Urinary bladder (tissue), 4 donors: ENCODE results near the gene LSM14B. TPM values are rescaled to one million over a fixed set of nuclear protein-coding genes. Genes with fewer than 3 reads are reported as not detected.

Experiments used
- DNase-seq: peaks from one replicate; pipeline ENCODE4 v3.0.0-alpha.2; 2015; ENCODE audit errors: extremely low spot score
- H3K27ac ChIP-seq: one replicate; pipeline ENCODE4 v1.5.1; 2013; ENCODE audit warnings: low read depth, mild to moderate bottlenecking, moderate library complexity
- H3K36me3 ChIP-seq: one replicate; pipeline ENCODE4 v1.6.1; 2013; ENCODE audit warnings: mild to moderate bottlenecking, moderate library complexity; ENCODE audit not compliant: insufficient read depth
- H3K4me1 ChIP-seq: one replicate; pipeline ENCODE4 v1.6.1; 2013; ENCODE audit warnings: mild to moderate bottlenecking, moderate library complexity; ENCODE audit not compliant: insufficient read depth
- H3K4me3 ChIP-seq: one replicate; pipeline ENCODE4 v1.5.1; 2013; ENCODE audit warnings: low read depth, low read length
- WGBS: extraction: QIAGEN DNeasy Blood & Tissue Kit; methylation state at CpG from one replicate; pipeline ENCODE4 v1.1.7; 2013; 5-methylcytosine and 5-hydroxymethylcytosine counted together
- polyA plus RNA-seq: library from polyadenylated mRNA; stranded (reverse); fragments of 200-250 nt; gene quantifications from one replicate; pipeline ENCODE4 v1.2.3, GENCODE V29; 2013
- total RNA-seq: library from RNA; depleted of rRNA; stranded (reverse); fragments of >200 nt; gene quantifications from one replicate; pipeline ENCODE4 v1.2.3, GENCODE V29; 2014
- donor health status: healthy with polysubstance abuse.
- donor health status: healthy.

Gene LSM14B
- total and polyA plus RNA-seq, 2 donors = 28.5 to 42.9 TPM

- Histone ChIP-seq H3K4me1 (no peaks in the 10 kb centered on the region), H3K27ac (no peak overlapping the region), H3K4me3 (no peak overlapping the region), H3K36me3 (peaks cover 4% of the 10 kb centered on the region)
- no peak for DNase-seq
- 92% methylated on average over 38 of the region's 38 CpGs for WGBS
These were observed 40.6 kb downstream of the LSM14B start for GRCh38 chr20:62162765-62163484.

DNA sequence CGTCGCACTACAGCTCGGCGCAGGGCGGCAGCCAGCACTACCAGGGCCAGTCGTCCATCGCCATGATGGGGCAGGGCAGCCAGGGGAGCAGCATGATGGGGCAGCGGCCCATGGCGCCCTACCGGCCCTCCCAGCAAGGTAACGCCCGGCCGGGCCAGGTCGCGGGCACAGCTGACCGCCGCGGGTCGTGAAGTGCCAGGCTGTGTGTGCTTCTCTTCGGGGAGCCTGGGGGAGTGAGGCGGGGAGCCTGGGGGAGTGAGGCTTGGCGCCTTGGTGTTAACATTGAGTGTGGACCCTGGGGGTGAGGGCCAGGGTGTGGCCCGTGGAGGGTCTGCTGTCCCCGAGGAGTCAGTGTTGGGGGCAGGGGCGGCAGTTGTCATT lies 41.2 kb downstream of the LSM14B start:
- Histone ChIP-seq H3K4me1 (no peaks in the 10 kb centered on the region), H3K27ac (no peak overlapping the region), H3K36me3 (peaks cover 4% of the 10 kb centered on the region), H3K4me3 (no peak overlapping the region)
- DNase-seq = no peak
- 93% methylated on average over 25 of the region's 25 CpGs for whole genome bisulfite sequencing

DNA sequence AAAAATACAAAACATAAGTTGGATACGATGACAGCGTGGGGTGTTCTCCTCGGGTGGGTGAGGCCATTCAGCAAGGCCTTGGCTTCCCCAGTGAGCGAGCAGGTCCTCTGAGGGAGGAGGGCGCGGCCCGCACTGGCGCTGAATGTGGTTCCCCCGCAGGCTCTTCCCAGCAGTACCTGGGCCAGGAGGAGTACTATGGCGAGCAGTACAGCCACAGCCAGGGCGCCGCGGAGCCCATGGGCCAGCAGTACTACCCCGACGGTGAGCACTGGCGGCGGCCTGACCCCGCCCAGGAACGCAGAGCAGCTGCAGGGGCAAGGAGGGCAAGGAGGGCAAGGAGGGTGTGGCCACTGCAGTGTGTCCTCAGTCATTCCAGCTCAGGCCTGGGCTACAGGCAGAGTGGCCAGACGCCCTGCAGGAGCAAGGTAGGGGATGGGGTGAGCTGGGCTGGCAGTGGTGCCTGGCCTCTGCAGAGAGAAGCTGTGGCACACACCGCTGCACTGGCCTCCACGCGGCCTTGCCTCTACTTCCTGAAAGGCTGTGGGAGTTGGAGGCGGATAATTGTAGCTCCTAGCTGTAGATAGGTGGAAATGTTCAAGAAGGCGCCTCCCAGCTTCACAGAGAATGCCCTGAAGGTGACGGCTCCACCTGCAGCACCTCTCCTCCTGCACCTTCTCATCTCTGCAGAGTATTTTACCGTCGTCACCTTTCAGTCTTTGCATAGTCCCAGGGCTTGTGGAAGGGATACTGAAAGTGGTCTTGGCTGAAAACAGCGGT lies 41.9 kb downstream of the LSM14B start:
- WGBS = 94% methylated on average over 29 of the region's 29 CpGs
- DNase-seq = no peak
- H3K36me3 ChIP-seq = peaks cover 4% of the 10 kb centered on the region

DNA sequence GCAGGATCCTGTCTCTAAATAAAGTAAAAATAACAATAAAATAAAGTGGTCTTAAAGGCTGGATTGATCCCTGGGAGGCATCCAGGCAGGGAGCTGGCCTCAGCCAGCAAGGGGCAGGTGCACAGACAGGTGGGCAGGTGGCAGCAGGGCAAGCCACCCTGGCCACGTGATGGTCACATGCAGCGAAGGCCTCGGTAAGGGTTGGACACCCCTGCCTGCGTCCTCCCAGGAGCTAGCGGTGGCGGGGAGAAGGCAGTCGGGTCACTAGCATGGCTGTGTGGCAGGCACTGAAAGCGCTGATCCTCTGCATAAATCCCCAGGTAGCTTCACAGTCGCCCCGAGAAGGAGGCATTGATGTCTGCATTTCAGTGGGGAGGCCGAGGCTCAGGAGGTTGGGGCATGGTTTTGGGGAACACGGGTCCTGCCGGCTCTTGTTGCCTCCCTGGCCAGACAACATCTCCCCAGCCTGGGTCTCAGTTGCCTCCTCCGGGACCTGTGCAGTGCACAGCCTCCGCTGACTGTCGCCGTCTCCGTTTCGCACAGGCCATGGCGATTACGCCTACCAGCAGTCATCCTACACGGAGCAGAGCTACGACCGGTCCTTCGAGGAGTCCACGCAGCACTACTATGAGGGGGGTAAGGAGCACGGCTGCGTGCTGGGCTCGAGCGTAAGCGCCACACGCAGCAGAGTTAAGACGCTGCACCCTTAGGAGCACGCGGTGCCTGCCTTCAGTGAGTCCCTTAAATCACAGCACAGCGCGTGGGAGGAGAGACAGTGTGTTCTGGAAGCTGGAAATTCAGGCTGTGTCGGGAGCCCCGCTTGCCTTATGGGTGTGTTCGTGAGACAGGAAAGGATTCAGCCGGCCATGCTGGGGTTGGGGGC lies 42.8 kb downstream of the LSM14B start:
- H3K4me1 ChIP-seq = no peaks in the 10 kb centered on the region
- 96% methylated on average over 41 of the region's 41 CpGs for WGBS

More for the DNA sequence above, 41.9 kb downstream of the LSM14B start:
- Histone ChIP-seq H3K27ac (no peak overlapping the region), H3K4me3 (no peak overlapping the region), H3K4me1 (no peaks in the 10 kb centered on the region)

DNA sequence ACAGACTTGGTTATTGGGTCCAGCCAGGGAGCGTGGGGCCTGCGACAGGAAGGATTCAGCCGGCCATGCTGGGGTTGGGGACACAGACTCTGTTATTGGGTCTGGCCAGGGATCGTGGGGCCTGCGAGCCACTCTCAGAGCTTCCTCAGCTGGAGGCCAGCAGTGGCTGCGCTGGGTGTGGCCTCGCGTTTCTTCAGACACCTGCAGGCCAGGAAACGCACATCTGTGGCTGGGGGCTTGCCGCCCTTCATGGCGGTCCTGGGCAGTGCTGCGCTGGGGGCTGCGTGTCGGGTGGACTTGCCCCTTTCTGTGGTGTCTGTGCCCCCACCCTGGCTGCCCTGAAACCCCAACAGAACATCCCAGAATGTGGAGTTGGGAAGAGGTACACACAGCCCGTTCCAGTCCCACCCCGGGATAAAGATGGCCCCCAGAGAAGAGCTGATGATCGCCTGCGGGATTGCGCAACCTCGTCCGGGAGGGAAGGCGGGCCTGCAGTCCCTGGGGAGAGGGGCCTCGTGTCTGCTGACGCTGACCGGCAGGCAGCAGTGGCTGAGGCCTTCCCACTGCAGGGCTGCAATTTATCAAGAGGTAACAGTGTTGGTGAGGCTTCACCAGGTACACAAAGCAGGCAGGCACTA lies 43.6 kb downstream of the LSM14B start:
- Histone ChIP-seq H3K4me3 (no peak overlapping the region), H3K27ac (no peak overlapping the region), H3K4me1 (no peaks in the 10 kb centered on the region), H3K36me3 (peaks cover 4% of the 10 kb centered on the region)
- no peak for DNase-seq
- WGBS = 85% methylated on average over 25 of the region's 25 CpGs

More for the DNA sequence above, 42.8 kb downstream of the LSM14B start:
- H3K4me3 ChIP-seq = no peak overlapping the region
- peaks cover 4% of the 10 kb centered on the region for H3K36me3 ChIP-seq
- no peak for DNase-seq
- no peak overlapping the region for H3K27ac ChIP-seq

DNA sequence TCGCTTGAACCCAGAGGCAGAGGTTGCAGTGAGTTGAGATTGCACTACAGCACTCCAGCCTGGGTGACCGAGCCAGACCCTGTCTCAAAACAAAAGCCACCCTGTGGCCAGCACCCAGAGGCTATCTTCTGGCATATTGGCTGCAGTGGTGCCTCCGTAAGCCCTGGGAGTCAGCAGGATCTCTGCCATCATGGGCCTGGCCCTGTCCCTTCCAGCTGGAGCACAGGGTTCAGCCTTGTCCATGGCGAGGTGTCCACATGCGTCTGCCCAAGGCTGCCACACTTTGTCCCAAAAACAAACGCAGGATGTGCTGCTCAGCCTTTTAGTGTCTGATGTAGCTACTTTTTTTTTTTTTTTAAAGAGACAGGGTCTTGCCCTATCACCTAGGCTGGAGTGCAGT lies 45.2 kb downstream of the LSM14B start:
- WGBS = 82% methylated on average over 6 of the region's 6 CpGs
- H3K4me1 ChIP-seq = no peaks in the 10 kb centered on the region
- H3K27ac ChIP-seq = no peak overlapping the region
- H3K4me3 ChIP-seq = no peak overlapping the region
- peaks cover 4% of the 10 kb centered on the region for H3K36me3 ChIP-seq
- DNase-seq = no peak

DNA sequence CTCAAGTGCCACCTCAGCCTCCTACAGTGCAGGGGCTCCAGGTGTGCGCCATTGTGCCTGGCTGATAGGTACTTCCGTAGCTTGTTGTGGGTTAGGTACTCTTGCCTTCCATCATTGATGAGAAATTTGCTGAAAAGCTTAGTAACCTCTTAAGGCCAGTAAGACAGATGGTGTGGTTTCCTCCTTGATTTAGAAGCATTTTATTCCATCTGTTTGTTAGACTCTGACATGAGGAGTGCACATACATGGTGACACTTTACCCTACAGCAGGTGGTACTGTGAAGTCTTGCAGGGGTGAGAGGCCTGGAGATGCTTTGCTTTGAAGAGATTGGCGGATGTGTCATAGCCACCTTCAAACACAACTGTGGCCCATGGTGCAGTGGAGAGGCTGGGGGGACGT lies 45.8 kb downstream of the LSM14B start:
- Histone ChIP-seq H3K4me1 (no peaks in the 10 kb centered on the region), H3K36me3 (peaks cover 4% of the 10 kb centered on the region), H3K4me3 (no peak overlapping the region), H3K27ac (no peak overlapping the region)
- DNase-seq = no peak
- WGBS = 78% methylated on average over 4 of the region's 4 CpGs

GRCh38 chr20:62168890-62169435 lies 46.7 kb downstream of the LSM14B start:
- Histone ChIP-seq H3K36me3 (peaks cover 4% of the 10 kb centered on the region), H3K4me1 (no peaks in the 10 kb centered on the region), H3K27ac (no peak overlapping the region), H3K4me3 (no peak overlapping the region)
- no peak for DNase-seq
- WGBS = 96% methylated on average over 23 of the region's 23 CpGs

DNA sequence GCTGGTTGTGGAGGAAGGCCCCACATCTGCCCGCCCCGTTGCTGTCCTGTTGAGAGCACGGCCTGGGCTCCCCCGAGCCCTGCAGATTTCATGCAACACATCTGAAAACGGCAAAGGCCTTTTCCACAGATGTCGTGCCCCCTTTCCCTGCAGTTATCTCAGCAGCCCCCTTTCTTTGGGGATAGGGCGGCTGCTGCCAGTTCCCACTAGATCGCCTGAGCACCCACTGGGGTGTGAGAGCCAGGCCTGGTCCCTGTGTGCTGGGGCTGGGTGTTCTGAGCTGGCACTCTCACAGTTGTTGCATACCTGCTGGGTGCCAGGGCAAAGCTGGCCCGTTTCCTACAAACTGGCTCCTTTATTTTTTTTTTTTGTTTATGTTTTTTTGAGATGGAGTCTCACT lies 48.3 kb downstream of the LSM14B start:
- 95% methylated on average over 9 of the region's 9 CpGs for whole genome bisulfite sequencing
- H3K27ac ChIP-seq = no peak overlapping the region
- peaks cover 3% of the 10 kb centered on the region for H3K36me3 ChIP-seq
- H3K4me3 ChIP-seq = no peak overlapping the region
- DNase-seq = no peak
- no peaks in the 10 kb centered on the region for H3K4me1 ChIP-seq

- 84% methylated on average over 8 of the region's 8 CpGs for WGBS
- H3K27ac ChIP-seq = no peak overlapping the region
- no peak for DNase-seq
- no peak overlapping the region for H3K4me3 ChIP-seq
- H3K36me3 ChIP-seq = peaks cover 3% of the 10 kb centered on the region
- no peaks in the 10 kb centered on the region for H3K4me1 ChIP-seq
These were observed 49.0 kb downstream of the LSM14B start for GRCh38 chr20:62171245-62171644.

DNA sequence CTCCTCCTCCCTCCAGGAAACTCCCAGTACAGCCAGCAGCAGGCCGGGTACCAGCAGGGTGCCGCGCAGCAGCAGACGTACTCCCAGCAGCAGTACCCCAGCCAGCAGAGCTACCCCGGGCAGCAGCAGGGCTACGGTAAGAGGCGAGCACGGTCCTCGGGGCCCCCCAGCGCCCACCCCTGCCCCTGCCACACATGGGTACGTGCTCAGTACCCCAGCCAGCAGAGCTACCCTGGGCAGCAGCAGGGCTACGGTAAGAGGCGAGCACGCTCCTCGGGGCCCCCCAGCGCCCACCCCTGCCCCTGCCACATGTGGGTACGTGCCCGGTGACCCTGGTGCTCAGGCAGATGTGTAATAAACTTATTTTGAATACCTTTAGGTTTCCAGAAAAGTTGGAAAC lies 50.4 kb downstream of the LSM14B start:
- no peak overlapping the region for H3K27ac ChIP-seq
- no peaks in the 10 kb centered on the region for H3K4me1 ChIP-seq
- DNase-seq = no peak
- WGBS = 93% methylated on average over 18 of the region's 18 CpGs
- no peaks in the 10 kb centered on the region for H3K36me3 ChIP-seq
- no peak overlapping the region for H3K4me3 ChIP-seq

- WGBS = 95% methylated on average over 28 of the region's 28 CpGs
- DNase-seq = no peak
- no peaks in the 10 kb centered on the region for H3K4me1 ChIP-seq
- no peak overlapping the region for H3K4me3 ChIP-seq
- no peaks in the 10 kb centered on the region for H3K36me3 ChIP-seq
- H3K27ac ChIP-seq = no peak overlapping the region
These were observed 51.9 kb downstream of the LSM14B start for GRCh38 chr20:62174021-62174804.
